Measurements from ENCODE around the gene SLC25A43.

Gene SLC25A43

GRCh38 chrX:119474615-119475388 lies 75.7 kb downstream of the SLC25A43 start:
- 94% methylated on average over 21 of the region's 23 CpGs for WGBS
- DNase-seq: no peak
- no peak overlapping the region for H4K8ac ChIP-seq (ENCODE audit: low read length)
- no peak overlapping the region for H3K4me2 ChIP-seq (ENCODE audit: low read length, poor library complexity, severe bottlenecking)
- no peak overlapping the region for H3K9ac ChIP-seq (ENCODE audit: low read length)
- H3K4me1 ChIP-seq (ENCODE audit: control insufficient read depth, insufficient read depth, low read depth, low read length): peaks cover 1% of the 10 kb centered on the region
- H3K18ac ChIP-seq (ENCODE audit: low read depth in 1 of 2, low read length in 2 of 2): no peak overlapping the region
- no peak overlapping the region for H3K4me3 ChIP-seq (ENCODE audit: insufficient read depth in 1 of 2, low read depth in 1 of 2, low read length in 2 of 2)
- no peaks in the 10 kb centered on the region for H3K9me3 ChIP-seq (ENCODE audit: control insufficient read depth, low read length)
- no peak overlapping the region for H2AK5ac ChIP-seq (ENCODE audit: low read length, severe bottlenecking)
- H3K36me3 ChIP-seq (ENCODE audit: control insufficient read depth in 1 of 2, insufficient read depth in 2 of 2, low read depth in 1 of 2, low read length in 2 of 2): peaks cover 6 to 18% of the 10 kb centered on the region in 2 experiments
- no peak overlapping the region for H2BK120ac ChIP-seq (ENCODE audit: low read depth, low read length)
- H3K14ac ChIP-seq (ENCODE audit: low read length in 2 of 2): no peak overlapping the region
- no peak overlapping the region for H2BK12ac ChIP-seq (ENCODE audit: low read length in 2 of 2)
- no peak overlapping the region for H2AFZ ChIP-seq (ENCODE audit: low read depth, low read length)
- no peak overlapping the region for H4K91ac ChIP-seq (ENCODE audit: low read length)
- H3K4ac ChIP-seq (ENCODE audit: low read depth in 1 of 2, low read length in 2 of 2): no peak overlapping the region
- no peak overlapping the region for H2BK15ac ChIP-seq (ENCODE audit: low read depth, poor library complexity, severe bottlenecking)
- no peak overlapping the region for H2BK5ac ChIP-seq (ENCODE audit: low read depth, low read length, poor library complexity, severe bottlenecking)
- H3K23ac ChIP-seq (ENCODE audit: low read length in 2 of 2): no peak overlapping the region
- H3K27me3 ChIP-seq (ENCODE audit: control insufficient read depth in 1 of 2, insufficient read depth in 1 of 2, low read length in 2 of 2): peaks cover 0 to 10% of the 10 kb centered on the region in 2 experiments
- no peaks in the 10 kb centered on the region for H3K79me1 ChIP-seq (replicated peaks; ENCODE audit: low read length, poor library complexity, severe bottlenecking)
- H3K27ac ChIP-seq (ENCODE audit: low read length, poor library complexity, severe bottlenecking): no peak overlapping the region

- no peak overlapping the region for H3K23ac ChIP-seq (ENCODE audit: low read length in 2 of 2)
Observed at GRCh38 chrX:119475389-119476101, 76.4 kb downstream of the SLC25A43 start.

GRCh38 chrX:119477812-119478232 lies 78.7 kb downstream of the SLC25A43 start:
- Histone ChIP-seq H4K8ac (ENCODE audit: low read length) (no peak overlapping the region), H3K4me3 (ENCODE audit: insufficient read depth in 1 of 2, low read depth in 1 of 2, low read length in 2 of 2) (peak overlapping the region in 1 of 2 experiments; percentile 49), H2AFZ (ENCODE audit: low read depth, low read length) (no peak overlapping the region), H3K79me1 (replicated peaks; ENCODE audit: low read length, poor library complexity, severe bottlenecking) (no peaks in the 10 kb centered on the region), H2AK5ac (ENCODE audit: low read length, severe bottlenecking) (no peak overlapping the region), H3K23ac (ENCODE audit: low read length in 2 of 2) (no peak overlapping the region), H3K14ac (ENCODE audit: low read length in 2 of 2) (no peak overlapping the region), H2BK15ac (ENCODE audit: low read depth, poor library complexity, severe bottlenecking) (no peak overlapping the region), H3K27me3 (ENCODE audit: control insufficient read depth in 1 of 2, insufficient read depth in 1 of 2, low read length in 2 of 2) (peaks cover 0 to 10% of the 10 kb centered on the region in 2 experiments), H3K36me3 (ENCODE audit: control insufficient read depth in 1 of 2, insufficient read depth in 2 of 2, low read depth in 1 of 2, low read length in 2 of 2) (no peaks in the 10 kb centered on the region), H3K27ac (ENCODE audit: low read length, poor library complexity, severe bottlenecking) (no peak overlapping the region), H3K4ac (ENCODE audit: low read depth in 1 of 2, low read length in 2 of 2) (no peak overlapping the region), H4K91ac (ENCODE audit: low read length) (no peak overlapping the region), H2BK5ac (ENCODE audit: low read depth, low read length, poor library complexity, severe bottlenecking) (no peak overlapping the region), H3K18ac (ENCODE audit: low read depth in 1 of 2, low read length in 2 of 2) (no peak overlapping the region), H2BK12ac (ENCODE audit: low read length in 2 of 2) (no peak overlapping the region), H3K9me3 (ENCODE audit: control insufficient read depth, low read length) (no peaks in the 10 kb centered on the region), H3K4me2 (ENCODE audit: low read length, poor library complexity, severe bottlenecking) (no peak overlapping the region), H3K9ac (ENCODE audit: low read length) (peak overlapping the region; percentile 50), H2BK120ac (ENCODE audit: low read depth, low read length) (no peak overlapping the region), H3K4me1 (ENCODE audit: control insufficient read depth, insufficient read depth, low read depth, low read length) (no peaks in the 10 kb centered on the region)
- peak; percentile 95 for DNase-seq
- WGBS: 50% methylated on average over 2 of the region's 3 CpGs

More at GRCh38 chrX:119475389-119476101, 76.4 kb downstream of the SLC25A43 start:
- WGBS: 83% methylated on average over 6 of the region's 11 CpGs
- H2BK120ac ChIP-seq (ENCODE audit: low read depth, low read length): no peak overlapping the region
- no peak overlapping the region for H2BK5ac ChIP-seq (ENCODE audit: low read depth, low read length, poor library complexity, severe bottlenecking)
- H3K27me3 ChIP-seq (ENCODE audit: control insufficient read depth in 1 of 2, insufficient read depth in 1 of 2, low read length in 2 of 2): peaks cover 0 to 10% of the 10 kb centered on the region in 2 experiments
- H3K27ac ChIP-seq (ENCODE audit: low read length, poor library complexity, severe bottlenecking): no peak overlapping the region
- no peak for DNase-seq
- no peak overlapping the region for H2AK5ac ChIP-seq (ENCODE audit: low read length, severe bottlenecking)
- H3K4ac ChIP-seq (ENCODE audit: low read depth in 1 of 2, low read length in 2 of 2): no peak overlapping the region
- no peak overlapping the region for H4K8ac ChIP-seq (ENCODE audit: low read length)
- H3K4me1 ChIP-seq (ENCODE audit: control insufficient read depth, insufficient read depth, low read depth, low read length): no peaks in the 10 kb centered on the region
- no peak overlapping the region for H2BK12ac ChIP-seq (ENCODE audit: low read length in 2 of 2)
- no peaks in the 10 kb centered on the region for H3K79me1 ChIP-seq (replicated peaks; ENCODE audit: low read length, poor library complexity, severe bottlenecking)
- no peaks in the 10 kb centered on the region for H3K9me3 ChIP-seq (ENCODE audit: control insufficient read depth, low read length)
- H3K14ac ChIP-seq (ENCODE audit: low read length in 2 of 2): no peak overlapping the region
- H2AFZ ChIP-seq (ENCODE audit: low read depth, low read length): no peak overlapping the region
- no peak overlapping the region for H3K4me2 ChIP-seq (ENCODE audit: low read length, poor library complexity, severe bottlenecking)
- no peak overlapping the region for H3K4me3 ChIP-seq (ENCODE audit: insufficient read depth in 1 of 2, low read depth in 1 of 2, low read length in 2 of 2)
- peaks cover 2 to 10% of the 10 kb centered on the region in 2 experiments for H3K36me3 ChIP-seq (ENCODE audit: control insufficient read depth in 1 of 2, insufficient read depth in 2 of 2, low read depth in 1 of 2, low read length in 2 of 2)
- H3K9ac ChIP-seq (ENCODE audit: low read length): no peak overlapping the region
- H4K91ac ChIP-seq (ENCODE audit: low read length): no peak overlapping the region
- H2BK15ac ChIP-seq (ENCODE audit: low read depth, poor library complexity, severe bottlenecking): no peak overlapping the region
- no peak overlapping the region for H3K18ac ChIP-seq (ENCODE audit: low read depth in 1 of 2, low read length in 2 of 2)

GRCh38 chrX:119478504-119478903 lies 79.4 kb downstream of the SLC25A43 start:
- no peak overlapping the region for H4K8ac ChIP-seq (ENCODE audit: low read length)
- no peak overlapping the region for H3K4ac ChIP-seq (ENCODE audit: low read depth in 1 of 2, low read length in 2 of 2)
- H2BK15ac ChIP-seq (ENCODE audit: low read depth, poor library complexity, severe bottlenecking): no peak overlapping the region
- no peak overlapping the region for H3K4me2 ChIP-seq (ENCODE audit: low read length, poor library complexity, severe bottlenecking)
- peak overlapping the region in 1 of 2 experiments; percentile 49 for H3K4me3 ChIP-seq (ENCODE audit: insufficient read depth in 1 of 2, low read depth in 1 of 2, low read length in 2 of 2)
- H3K14ac ChIP-seq (ENCODE audit: low read length in 2 of 2): no peak overlapping the region
- WGBS: no CpG with 5 or more reads among the region's 4 CpGs
- no peak overlapping the region for H2BK12ac ChIP-seq (ENCODE audit: low read length in 2 of 2)
- no peak overlapping the region for H3K23ac ChIP-seq (ENCODE audit: low read length in 2 of 2)
- peak overlapping the region; percentile 50 for H3K9ac ChIP-seq (ENCODE audit: low read length)
- H3K4me1 ChIP-seq (ENCODE audit: control insufficient read depth, insufficient read depth, low read depth, low read length): no peaks in the 10 kb centered on the region
- H3K18ac ChIP-seq (ENCODE audit: low read depth in 1 of 2, low read length in 2 of 2): no peak overlapping the region
- H2AFZ ChIP-seq (ENCODE audit: low read depth, low read length): no peak overlapping the region
- H4K91ac ChIP-seq (ENCODE audit: low read length): no peak overlapping the region
- no peak overlapping the region for H3K27ac ChIP-seq (ENCODE audit: low read length, poor library complexity, severe bottlenecking)
- no peaks in the 10 kb centered on the region for H3K79me1 ChIP-seq (replicated peaks; ENCODE audit: low read length, poor library complexity, severe bottlenecking)
- no peak for DNase-seq
- no peak overlapping the region for H2AK5ac ChIP-seq (ENCODE audit: low read length, severe bottlenecking)
- no peaks in the 10 kb centered on the region for H3K36me3 ChIP-seq (ENCODE audit: control insufficient read depth in 1 of 2, insufficient read depth in 2 of 2, low read depth in 1 of 2, low read length in 2 of 2)
- H2BK120ac ChIP-seq (ENCODE audit: low read depth, low read length): no peak overlapping the region
- no peak overlapping the region for H2BK5ac ChIP-seq (ENCODE audit: low read depth, low read length, poor library complexity, severe bottlenecking)
- H3K27me3 ChIP-seq (ENCODE audit: control insufficient read depth in 1 of 2, insufficient read depth in 1 of 2, low read length in 2 of 2): peaks cover 0 to 6% of the 10 kb centered on the region in 2 experiments
- H3K9me3 ChIP-seq (ENCODE audit: control insufficient read depth, low read length): no peaks in the 10 kb centered on the region

Data from mesenchymal stem cell (in vitro differentiated cells and primary cell).